ENCODE data around the gene EFCC1. TPM values are rescaled to one million over a fixed set of nuclear protein-coding genes. Genes with fewer than 3 reads are reported as not detected.
"Not testable (repeated sequence)": the region's sequence is repeated elsewhere in the genome, so short reads cannot be mapped to it uniquely, and the experiment has no call there.

The EFCC1 gene
- total RNA-seq, 1 donor, result not detected

DNA sequence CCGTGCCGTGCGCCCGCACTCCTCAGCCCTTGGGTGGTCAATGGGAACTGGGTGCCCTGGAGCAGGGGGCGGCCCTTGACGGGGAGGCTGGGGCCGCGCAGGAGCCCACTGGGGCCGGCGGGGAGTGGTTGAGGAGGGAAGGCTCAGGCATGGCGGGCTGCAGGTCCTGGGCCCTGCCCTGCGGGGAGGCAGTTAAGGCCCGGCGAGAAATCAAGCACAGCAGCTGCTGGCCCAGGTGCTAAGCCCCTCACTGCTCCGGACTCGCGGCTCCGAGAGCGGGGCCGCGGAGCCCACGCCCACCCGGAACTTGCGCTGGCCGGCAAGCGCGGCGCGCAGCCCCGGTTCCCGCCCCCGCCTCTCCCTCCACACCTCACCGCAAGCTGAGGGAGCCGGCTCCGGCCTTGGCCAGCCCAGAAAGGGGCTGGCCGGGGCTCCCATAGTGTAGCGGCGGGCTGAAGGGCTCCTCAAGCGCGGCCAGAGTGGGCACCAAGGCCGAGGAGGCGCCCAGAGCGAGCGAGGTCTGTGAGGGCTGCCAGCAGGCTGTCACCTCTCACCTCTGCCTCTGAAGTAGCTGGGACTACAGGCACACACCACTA lies 67.3 kb downstream of the EFCC1 start:
- Histone ChIP-seq H3K9me3 (ENCODE audit: low read depth, low read length) (no peaks in the 10 kb centered on the region), H2AFZ (ENCODE audit: low read length) (peak overlapping the region; percentile 72), H3K79me2 (ENCODE audit: insufficient read depth, low read length) (no peaks in the 10 kb centered on the region), H3K27me3 (ENCODE audit: insufficient read depth, low read length) (no peaks in the 10 kb centered on the region), H3K4me2 (ENCODE audit: insufficient read depth, low read length) (peak overlapping the region; percentile 70), H3K4me1 (ENCODE audit: insufficient read depth, low read length) (no peaks in the 10 kb centered on the region), H3K27ac (ENCODE audit: low read depth, low read length) (no peak overlapping the region), H3K36me3 (ENCODE audit: insufficient read depth, low read length) (no peaks in the 10 kb centered on the region), H3K4me3 (ENCODE audit: insufficient read depth, low read length) (peak overlapping the region; percentile 60), H4K20me1 (ENCODE audit: insufficient read depth, low read length) (no peaks in the 10 kb centered on the region)
- TF ChIP-seq, protein P1, sequence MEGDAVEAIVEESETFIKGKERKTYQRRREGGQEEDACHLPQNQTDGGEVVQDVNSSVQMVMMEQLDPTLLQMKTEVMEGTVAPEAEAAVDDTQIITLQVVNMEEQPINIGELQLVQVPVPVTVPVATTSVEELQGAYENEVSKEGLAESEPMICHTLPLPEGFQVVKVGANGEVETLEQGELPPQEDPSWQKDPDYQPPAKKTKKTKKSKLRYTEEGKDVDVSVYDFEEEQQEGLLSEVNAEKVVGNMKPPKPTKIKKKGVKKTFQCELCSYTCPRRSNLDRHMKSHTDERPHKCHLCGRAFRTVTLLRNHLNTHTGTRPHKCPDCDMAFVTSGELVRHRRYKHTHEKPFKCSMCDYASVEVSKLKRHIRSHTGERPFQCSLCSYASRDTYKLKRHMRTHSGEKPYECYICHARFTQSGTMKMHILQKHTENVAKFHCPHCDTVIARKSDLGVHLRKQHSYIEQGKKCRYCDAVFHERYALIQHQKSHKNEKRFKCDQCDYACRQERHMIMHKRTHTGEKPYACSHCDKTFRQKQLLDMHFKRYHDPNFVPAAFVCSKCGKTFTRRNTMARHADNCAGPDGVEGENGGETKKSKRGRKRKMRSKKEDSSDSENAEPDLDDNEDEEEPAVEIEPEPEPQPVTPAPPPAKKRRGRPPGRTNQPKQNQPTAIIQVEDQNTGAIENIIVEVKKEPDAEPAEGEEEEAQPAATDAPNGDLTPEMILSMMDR (IDR thresholded peaks at IDR 0.05; ENCODE audit: extremely low read depth, low read depth, low read length), result no peak
- no peak for DNase-seq (ENCODE audit: insufficient read length, low spot score, missing footprints)

DNA sequence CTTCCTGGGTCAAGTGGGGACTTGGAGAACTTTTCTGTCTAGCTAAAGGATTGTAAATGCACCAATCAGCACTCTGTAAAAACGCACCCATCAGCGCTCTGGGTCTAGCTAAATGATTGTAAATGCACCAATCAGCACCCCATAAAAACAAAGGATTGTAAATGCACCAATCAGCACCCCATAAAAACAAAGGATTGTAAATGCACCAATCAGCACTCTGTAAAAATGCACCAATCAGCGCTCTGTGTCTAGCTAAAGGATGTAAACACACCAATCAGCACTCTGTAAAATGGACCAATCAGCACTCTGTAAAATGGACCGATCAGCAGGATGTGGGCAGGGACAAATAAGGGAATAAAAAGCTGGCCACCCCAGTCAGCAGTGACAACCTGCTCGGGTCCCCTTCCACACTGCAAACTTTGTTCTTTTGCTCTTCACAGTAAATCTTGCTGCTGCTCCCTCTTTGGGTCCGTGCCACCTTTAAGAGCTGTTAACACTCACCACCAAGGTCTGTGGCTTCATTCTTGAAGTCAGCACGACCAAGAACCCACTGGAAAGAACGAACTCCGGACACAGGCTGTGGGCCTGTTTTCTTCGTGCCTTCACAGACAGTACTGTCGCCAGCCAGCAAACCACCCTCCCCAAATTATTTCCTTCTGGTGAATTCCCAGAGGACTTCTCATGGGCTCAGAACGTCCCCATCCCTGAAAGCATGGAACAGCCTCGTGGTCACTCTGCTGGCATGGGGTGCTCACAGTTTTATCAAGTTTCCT lies 68.4 kb downstream of the EFCC1 start:
- H2AFZ ChIP-seq (ENCODE audit: low read length); H3K4me1 ChIP-seq (ENCODE audit: insufficient read depth, low read length); H4K20me1 ChIP-seq (ENCODE audit: insufficient read depth, low read length); H3K4me3 ChIP-seq (ENCODE audit: insufficient read depth, low read length); H3K79me2 ChIP-seq (ENCODE audit: insufficient read depth, low read length); H3K4me2 ChIP-seq (ENCODE audit: insufficient read depth, low read length); H3K36me3 ChIP-seq (ENCODE audit: insufficient read depth, low read length); H3K27ac ChIP-seq (ENCODE audit: low read depth, low read length); H3K9me3 ChIP-seq (ENCODE audit: low read depth, low read length); DNase-seq (ENCODE audit: insufficient read length, low spot score, missing footprints); H3K27me3 ChIP-seq (ENCODE audit: insufficient read depth, low read length): not testable (repeated sequence)

DNA sequence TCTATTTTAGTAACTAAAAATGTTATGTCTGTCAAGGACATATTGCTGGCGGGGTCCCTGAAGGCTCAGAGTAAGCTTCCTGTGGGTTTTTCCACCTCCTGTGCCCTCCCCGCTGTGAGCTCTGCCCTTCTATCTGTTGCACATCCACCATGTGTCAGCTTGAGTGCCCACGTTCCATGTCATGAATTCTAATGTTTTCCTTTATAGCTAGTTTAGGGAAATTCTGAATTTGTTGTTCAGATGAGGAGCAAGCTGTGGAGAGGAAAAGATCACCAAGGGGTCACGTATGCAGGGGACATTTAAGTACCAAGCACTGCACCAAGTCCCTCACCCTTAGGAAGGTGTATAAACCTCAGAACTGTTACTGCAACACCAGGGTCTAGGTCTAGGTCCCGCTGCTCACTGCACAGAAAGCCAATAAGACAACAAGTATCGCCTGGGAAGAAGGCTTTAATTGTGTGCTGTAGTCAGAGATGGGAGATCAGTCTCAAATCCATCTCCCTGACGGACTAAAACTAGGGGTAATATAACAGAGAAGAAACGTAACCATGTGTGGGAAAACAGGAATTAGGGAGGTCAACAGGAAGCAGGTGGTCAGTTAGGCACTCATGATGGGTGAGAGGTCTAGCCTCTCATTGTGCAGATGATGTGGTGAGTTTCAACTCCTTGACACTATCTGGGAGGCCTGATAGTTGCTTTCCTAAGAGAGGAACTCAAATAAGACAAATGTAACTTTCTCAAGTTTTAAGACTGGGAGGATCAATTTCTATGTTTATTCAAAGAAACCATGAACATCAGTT lies 69.2 kb downstream of the EFCC1 start:
- H3K4me1 ChIP-seq (ENCODE audit: insufficient read depth, low read length), result no peaks in the 10 kb centered on the region
- H3K36me3 ChIP-seq (ENCODE audit: insufficient read depth, low read length), result no peaks in the 10 kb centered on the region
- H3K27me3 ChIP-seq (ENCODE audit: insufficient read depth, low read length), result no peaks in the 10 kb centered on the region
- DNase-seq (ENCODE audit: insufficient read length, low spot score, missing footprints), result peak; percentile 65
- no peaks in the 10 kb centered on the region for H3K79me2 ChIP-seq (ENCODE audit: insufficient read depth, low read length)
- H3K4me2 ChIP-seq (ENCODE audit: insufficient read depth, low read length), result no peak overlapping the region
- no peaks in the 10 kb centered on the region for H4K20me1 ChIP-seq (ENCODE audit: insufficient read depth, low read length)
- H3K27ac ChIP-seq (ENCODE audit: low read depth, low read length), result no peak overlapping the region
- H2AFZ ChIP-seq (ENCODE audit: low read length), result no peak overlapping the region
- no peak overlapping the region for H3K4me3 ChIP-seq (ENCODE audit: insufficient read depth, low read length)
- no peaks in the 10 kb centered on the region for H3K9me3 ChIP-seq (ENCODE audit: low read depth, low read length)
- TF ChIP-seq, protein P1 (IDR thresholded peaks at IDR 0.05; ENCODE audit: extremely low read depth, low read depth, low read length), result no peak

DNA sequence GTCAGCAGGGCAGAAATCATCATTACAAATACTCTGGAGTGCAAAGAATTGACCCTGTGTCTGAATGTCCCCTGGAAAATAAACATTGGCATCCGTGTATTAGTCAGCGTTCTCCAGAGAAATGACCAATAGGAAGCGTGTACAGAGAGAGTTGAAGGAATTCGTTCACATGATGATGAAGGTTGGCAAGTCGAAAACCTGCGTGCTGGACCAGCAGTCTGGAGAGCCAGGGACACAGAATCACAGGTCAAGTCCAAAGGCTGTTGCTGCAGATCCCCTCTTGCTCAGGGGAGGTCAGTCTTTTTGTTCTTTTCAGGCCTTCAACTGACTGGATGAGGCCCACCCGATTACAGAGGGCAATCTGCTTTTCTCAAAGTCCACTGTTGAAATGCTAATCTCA lies 76.1 kb downstream of the EFCC1 start:
- Histone ChIP-seq H3K27ac (ENCODE audit: low read depth, low read length) (no peak overlapping the region), H2AFZ (ENCODE audit: low read length) (no peak overlapping the region), H3K36me3 (ENCODE audit: insufficient read depth, low read length) (no peaks in the 10 kb centered on the region), H3K4me3 (ENCODE audit: insufficient read depth, low read length) (no peak overlapping the region), H3K9me3 (ENCODE audit: low read depth, low read length) (no peaks in the 10 kb centered on the region), H3K4me2 (ENCODE audit: insufficient read depth, low read length) (no peak overlapping the region), H4K20me1 (ENCODE audit: insufficient read depth, low read length) (no peaks in the 10 kb centered on the region), H3K4me1 (ENCODE audit: insufficient read depth, low read length) (peaks cover 7% of the 10 kb centered on the region), H3K79me2 (ENCODE audit: insufficient read depth, low read length) (no peaks in the 10 kb centered on the region), H3K27me3 (ENCODE audit: insufficient read depth, low read length) (no peaks in the 10 kb centered on the region)
- TF ChIP-seq, protein P1 (IDR thresholded peaks at IDR 0.05; ENCODE audit: extremely low read depth, low read depth, low read length), result no peak
- DNase-seq (ENCODE audit: insufficient read length, low spot score, missing footprints), result peak; percentile 79
